Measurements from ENCODE around the gene CD22. TPM values are rescaled to one million over a fixed set of nuclear protein-coding genes. Genes with fewer than 3 reads are reported as not detected.

CD22 gene
- total and polyA plus RNA-seq, 2 donors (not counting 1 experiment from before 2014, with no cell fraction given): 692 to 1,437 TPM

DNA sequence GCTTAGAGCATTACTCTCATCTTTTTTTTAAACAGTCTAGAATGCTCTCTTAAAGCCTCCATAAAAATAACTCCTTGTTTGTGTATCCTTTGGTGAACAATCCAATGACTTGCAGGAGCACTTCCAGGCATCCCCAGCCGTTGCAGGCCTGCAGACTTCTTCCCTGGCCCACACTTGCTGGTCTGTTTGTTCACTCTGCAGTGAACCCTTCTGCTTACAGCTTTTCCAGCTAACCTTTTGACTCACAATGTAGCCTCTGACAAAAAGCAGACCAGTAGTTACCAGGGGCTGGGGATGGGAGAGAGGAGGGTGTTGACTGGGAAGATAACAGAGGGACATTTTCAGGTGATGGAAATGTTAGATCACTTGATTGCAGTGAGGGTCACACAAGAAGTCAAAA, 51.0 kb downstream of the CD22 start:
- Mint-ChIP-seq H3K9me3 (ENCODE audit: insufficient read depth) (no peaks in the 10 kb centered on the region), H3K4me1 (peaks cover 18% of the 10 kb centered on the region), H3K27me3 (peaks cover 13% of the 10 kb centered on the region), H3K4me3 (no peak overlapping the region), H3K27ac (no peak overlapping the region)
- 56% methylated on average over 1 of the region's 1 CpG for WGBS (ENCODE audit: insufficient coverage)
- H3K4me1 ChIP-seq (ENCODE audit: control insufficient read depth in 2 of 2, insufficient read depth in 2 of 2, low read length in 2 of 2): peaks cover 13 to 14% of the 10 kb centered on the region in 2 donors
- TF ChIP-seq, protein P1, sequence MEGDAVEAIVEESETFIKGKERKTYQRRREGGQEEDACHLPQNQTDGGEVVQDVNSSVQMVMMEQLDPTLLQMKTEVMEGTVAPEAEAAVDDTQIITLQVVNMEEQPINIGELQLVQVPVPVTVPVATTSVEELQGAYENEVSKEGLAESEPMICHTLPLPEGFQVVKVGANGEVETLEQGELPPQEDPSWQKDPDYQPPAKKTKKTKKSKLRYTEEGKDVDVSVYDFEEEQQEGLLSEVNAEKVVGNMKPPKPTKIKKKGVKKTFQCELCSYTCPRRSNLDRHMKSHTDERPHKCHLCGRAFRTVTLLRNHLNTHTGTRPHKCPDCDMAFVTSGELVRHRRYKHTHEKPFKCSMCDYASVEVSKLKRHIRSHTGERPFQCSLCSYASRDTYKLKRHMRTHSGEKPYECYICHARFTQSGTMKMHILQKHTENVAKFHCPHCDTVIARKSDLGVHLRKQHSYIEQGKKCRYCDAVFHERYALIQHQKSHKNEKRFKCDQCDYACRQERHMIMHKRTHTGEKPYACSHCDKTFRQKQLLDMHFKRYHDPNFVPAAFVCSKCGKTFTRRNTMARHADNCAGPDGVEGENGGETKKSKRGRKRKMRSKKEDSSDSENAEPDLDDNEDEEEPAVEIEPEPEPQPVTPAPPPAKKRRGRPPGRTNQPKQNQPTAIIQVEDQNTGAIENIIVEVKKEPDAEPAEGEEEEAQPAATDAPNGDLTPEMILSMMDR (IDR thresholded peaks at IDR 0.05): no peak
- TF ChIP-seq EZH2 (IDR thresholded peaks at IDR 0.05; ENCODE audit: borderline replicate concordance, insufficient read depth, low read depth, low read length, poor library complexity, severe bottlenecking): no peak
- DNase-seq: no peak
- H3K4me2 ChIP-seq (replicated peaks; ENCODE audit: low read depth, low read length, poor library complexity, severe bottlenecking): no peak overlapping the region
- no peak overlapping the region for H3K4me3 ChIP-seq (ENCODE audit: control extremely low read depth in 1 of 5, extremely low read depth in 1 of 5, insufficient read depth in 1 of 5, low read depth in 2 of 5, low read length in 4 of 5)
- peaks cover 0 to 11% (median 1%) of the 10 kb centered on the region in 3 donors for H3K9me3 ChIP-seq (ENCODE audit: control extremely low read depth in 1 of 3, control insufficient read depth in 2 of 3, insufficient read depth in 1 of 3, low read length in 2 of 3)
- H3K27ac ChIP-seq (ENCODE audit: low read length in 2 of 2): no peak overlapping the region
- no peak for ATAC-seq (ENCODE audit: low read depth)
- no peak overlapping the region for H2AFZ ChIP-seq (ENCODE audit: insufficient read depth, low read depth, low read length, poor library complexity, severe bottlenecking)
- H3K9ac ChIP-seq (ENCODE audit: low read length): no peak overlapping the region
- intact Hi-C loops (cut with micrococcal nuclease): no loop called here
- CTCF ChIA-PET: no interaction called here
- POLR2A ChIA-PET: no interaction called here
- no peaks in the 10 kb centered on the region for H3K79me2 ChIP-seq (ENCODE audit: control insufficient read depth, insufficient read depth, low read length)
- H3K27me3 ChIP-seq (replicated peaks in 1 of 4; ENCODE audit: control extremely low read depth in 1 of 4, control insufficient read depth in 3 of 4, insufficient read depth in 4 of 4, low read length in 3 of 4): peaks cover 0 to 2% (median 0%) of the 10 kb centered on the region in 4 experiments
- H4K20me1 ChIP-seq (ENCODE audit: control insufficient read depth, insufficient read depth, low read length, poor library complexity, severe bottlenecking): no peaks in the 10 kb centered on the region
- no peaks in the 10 kb centered on the region for H3K36me3 ChIP-seq (replicated peaks in 1 of 2; ENCODE audit: control extremely low read depth in 1 of 2, control insufficient read depth in 1 of 2, extremely low read depth in 1 of 2, insufficient read depth in 2 of 2, low read length in 1 of 2)

DNA sequence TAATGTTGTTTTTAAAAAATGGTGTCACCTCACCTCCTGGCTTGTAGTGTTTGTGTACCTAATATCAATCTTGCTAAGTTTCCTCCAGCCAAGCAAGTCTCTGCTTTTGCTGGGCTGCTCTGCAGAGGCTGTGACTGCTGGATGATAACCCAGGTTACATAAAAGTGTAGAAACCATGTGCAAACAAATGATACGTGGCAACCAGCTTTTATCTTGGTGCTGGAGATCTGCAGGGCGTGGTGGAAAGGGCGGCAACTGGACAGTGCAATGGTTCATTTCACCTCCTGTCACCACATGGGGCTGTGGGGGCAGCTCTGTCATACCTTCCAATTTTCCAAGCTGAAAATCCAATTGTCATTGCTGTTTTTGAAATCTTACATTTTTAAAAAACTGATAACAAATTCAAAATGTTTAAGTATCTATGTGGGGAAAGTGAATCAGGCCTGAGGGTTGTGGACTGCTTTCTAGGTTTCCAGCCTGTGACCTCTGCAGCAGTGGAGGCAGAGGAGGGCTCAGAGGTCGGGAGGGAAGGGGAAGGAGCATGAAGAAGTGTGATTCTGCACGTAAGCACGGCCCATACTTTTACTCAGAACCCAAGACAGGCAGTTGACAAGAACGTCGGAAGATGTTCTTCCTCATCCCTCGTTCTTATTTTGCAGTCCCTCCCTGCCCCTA, 51.6 kb downstream of the CD22 start:
- Histone ChIP-seq H3K9me3 (ENCODE audit: control extremely low read depth in 1 of 3, control insufficient read depth in 2 of 3, insufficient read depth in 1 of 3, low read length in 2 of 3) (peaks cover 4 to 16% (median 4%) of the 10 kb centered on the region in 3 donors), H3K79me2 (ENCODE audit: control insufficient read depth, insufficient read depth, low read length) (no peaks in the 10 kb centered on the region), H2AFZ (ENCODE audit: insufficient read depth, low read depth, low read length, poor library complexity, severe bottlenecking) (no peak overlapping the region), H3K36me3 (replicated peaks in 1 of 2; ENCODE audit: control extremely low read depth in 1 of 2, control insufficient read depth in 1 of 2, extremely low read depth in 1 of 2, insufficient read depth in 2 of 2, low read length in 1 of 2) (no peaks in the 10 kb centered on the region), H3K4me2 (replicated peaks; ENCODE audit: low read depth, low read length, poor library complexity, severe bottlenecking) (no peak overlapping the region), H3K9ac (ENCODE audit: low read length) (no peak overlapping the region), H3K4me1 (ENCODE audit: control insufficient read depth in 2 of 2, insufficient read depth in 2 of 2, low read length in 2 of 2) (peaks cover 11 to 14% of the 10 kb centered on the region in 2 donors), H3K27ac (ENCODE audit: low read length in 2 of 2) (no peak overlapping the region), H4K20me1 (ENCODE audit: control insufficient read depth, insufficient read depth, low read length, poor library complexity, severe bottlenecking) (no peaks in the 10 kb centered on the region), H3K4me3 (ENCODE audit: control extremely low read depth in 1 of 5, extremely low read depth in 1 of 5, insufficient read depth in 1 of 5, low read depth in 2 of 5, low read length in 4 of 5) (no peak overlapping the region), H3K27me3 (replicated peaks in 1 of 4; ENCODE audit: control extremely low read depth in 1 of 4, control insufficient read depth in 3 of 4, insufficient read depth in 4 of 4, low read length in 3 of 4) (peaks cover 0 to 2% (median 0%) of the 10 kb centered on the region in 4 experiments)
- ATAC-seq (ENCODE audit: low read depth) (no peak), DNase-seq (no peak)
- TF ChIP-seq, protein P1 (IDR thresholded peaks at IDR 0.05): no peak
- no peak for TF ChIP-seq EZH2 (IDR thresholded peaks at IDR 0.05; ENCODE audit: borderline replicate concordance, insufficient read depth, low read depth, low read length, poor library complexity, severe bottlenecking)
- Mint-ChIP-seq H3K9me3 (ENCODE audit: insufficient read depth) (no peaks in the 10 kb centered on the region), H3K4me1 (peaks cover 16% of the 10 kb centered on the region), H3K27me3 (peaks cover 13% of the 10 kb centered on the region), H3K27ac (no peak overlapping the region), H3K4me3 (no peak overlapping the region)
- intact Hi-C loops (cut with micrococcal nuclease): no loop called here
- POLR2A ChIA-PET: no interaction called here
- CTCF ChIA-PET: no interaction called here
- WGBS (ENCODE audit: insufficient coverage): 81% methylated on average over 7 of the region's 9 CpGs
